OCI-M1 (cell line): ENCODE results near the gene NMS.

ENCODE experiments used
- DNase-seq: peaks from one replicate; lab custom pipeline; 2025; lab: John Stamatoyannopoulos, UW

NMS gene, protein sequence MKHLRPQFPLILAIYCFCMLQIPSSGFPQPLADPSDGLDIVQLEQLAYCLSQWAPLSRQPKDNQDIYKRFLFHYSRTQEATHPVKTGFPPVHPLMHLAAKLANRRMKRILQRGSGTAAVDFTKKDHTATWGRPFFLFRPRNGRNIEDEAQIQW

DNA sequence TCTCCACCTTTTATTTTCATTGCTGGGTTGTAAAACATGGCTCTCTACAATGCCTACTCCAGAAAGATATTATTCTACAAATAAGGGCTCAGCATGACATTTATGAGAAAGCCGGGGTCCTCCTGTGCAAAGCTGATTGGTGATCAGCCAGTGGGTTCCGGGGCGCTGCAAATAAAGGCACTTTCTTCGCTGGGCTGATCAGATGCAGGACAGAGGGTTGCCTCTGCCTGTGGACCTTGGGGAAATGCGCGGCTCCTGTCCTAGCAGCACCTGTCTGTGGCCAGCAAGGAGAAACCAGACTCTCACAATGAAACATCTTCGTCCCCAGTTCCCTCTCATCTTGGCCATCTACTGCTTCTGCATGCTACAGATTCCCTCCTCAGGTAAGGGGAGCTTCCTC, at the start of gene NMS:
Gene NMS, plus strand, starts transcription at position 301 of the 400 bp plus-strand sequence. Its CDS starts 7 bp downstream, at position 308.
- DNase-seq, result no peak

DNA sequence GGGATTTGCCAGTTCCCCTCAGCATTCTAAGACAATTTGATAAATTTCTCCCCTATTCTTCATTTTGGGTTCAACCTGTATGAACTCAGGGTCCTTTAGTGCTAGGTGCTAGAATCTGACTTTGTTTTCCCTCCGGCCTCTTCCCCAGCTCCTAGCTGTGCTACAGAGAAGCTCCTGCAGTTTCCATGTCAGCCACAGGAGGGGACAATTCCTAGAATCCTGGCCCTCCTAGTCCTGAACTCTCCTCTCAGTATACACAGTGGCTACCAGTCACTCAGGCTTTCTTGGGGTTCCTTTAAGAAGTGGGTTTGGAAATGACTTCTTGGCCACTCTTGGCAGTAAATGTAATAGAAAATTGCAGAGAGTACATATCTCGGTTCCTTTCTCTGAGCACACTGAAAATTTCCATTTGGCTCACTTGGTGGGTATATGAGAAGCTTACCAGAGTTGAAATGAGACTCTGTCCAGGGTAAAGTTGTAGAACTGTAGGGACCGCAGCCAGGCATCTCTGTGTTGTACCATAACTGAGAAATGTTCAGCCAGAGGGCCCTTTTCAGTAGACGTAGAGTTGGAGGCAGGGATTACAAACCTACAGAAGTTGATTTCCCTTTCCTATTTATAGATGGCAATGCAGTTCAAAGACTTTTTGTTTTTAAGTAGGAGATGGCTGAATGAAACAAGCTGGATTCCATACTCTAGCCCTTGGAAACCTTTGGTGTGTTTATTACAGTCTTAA, 47.8 kb upstream of the NMS start:
- peak; percentile 37 for DNase-seq

- DNase-seq, result no peak
These were observed 46.7 kb upstream of the NMS start for GRCh38 chr2:100423631-100424030.

GRCh38 chr2:100424277-100424875, 45.9 kb upstream of the NMS start:
- no peak for DNase-seq

- DNase-seq, result no peak
These were observed 45.2 kb upstream of the NMS start for GRCh38 chr2:100425107-100425506.

- DNase-seq, result peak; percentile 3
These were observed 44.5 kb upstream of the NMS start for GRCh38 chr2:100425573-100426383.

DNA sequence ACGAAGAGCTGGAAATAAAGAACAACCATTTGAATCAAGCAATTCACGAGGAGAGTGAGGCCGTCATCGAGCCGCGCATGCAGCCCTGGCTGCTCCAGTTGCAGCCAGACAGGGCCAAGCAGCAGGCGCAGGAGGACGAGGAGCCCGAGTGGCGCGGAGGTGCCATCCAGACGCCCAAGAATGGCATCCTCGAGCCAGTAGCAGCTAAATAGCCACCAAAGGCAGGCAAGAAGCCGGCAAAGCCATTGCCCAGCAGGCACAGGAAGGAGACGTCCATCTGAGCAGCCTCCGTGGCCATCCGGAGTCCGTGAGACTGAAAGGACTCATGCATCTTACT, 43.9 kb upstream of the NMS start:
- no peak for DNase-seq

- DNase-seq, result no peak
These were observed 43.2 kb upstream of the NMS start for GRCh38 chr2:100427111-100427510.

DNA sequence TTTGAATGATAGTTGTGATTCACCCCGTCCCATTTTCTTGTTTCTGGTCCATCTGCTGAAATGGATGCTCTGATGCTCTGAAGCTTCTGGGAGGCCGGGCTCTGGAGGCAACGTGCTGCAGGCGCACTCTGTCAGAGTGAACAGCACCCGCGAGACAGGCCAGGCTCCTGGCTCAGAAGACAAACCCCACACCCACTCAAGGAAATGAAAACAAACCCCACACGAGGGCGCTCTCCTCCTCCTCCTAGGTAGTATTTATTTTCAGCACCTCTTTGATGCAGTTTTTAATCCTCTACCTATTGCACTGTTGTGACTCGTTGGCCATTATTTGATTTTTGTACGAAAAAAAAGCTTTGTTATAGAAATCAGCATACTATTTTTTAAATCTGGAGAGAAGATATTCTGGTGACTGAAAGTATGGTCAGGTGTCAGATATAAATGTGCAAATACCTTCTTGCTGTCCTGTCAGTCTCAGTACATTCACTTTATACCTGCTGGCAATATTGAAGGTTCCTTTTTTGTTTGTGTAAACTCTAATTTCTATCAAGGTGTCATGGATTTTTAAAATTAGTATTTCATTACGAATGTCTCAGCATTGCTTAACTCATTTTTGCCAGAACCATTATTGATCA, 42.5 kb upstream of the NMS start:
- DNase-seq, result peak; percentile 53

GRCh38 chr2:100429726-100430125, 40.6 kb upstream of the NMS start:
- DNase-seq, result peak; percentile 29

DNA sequence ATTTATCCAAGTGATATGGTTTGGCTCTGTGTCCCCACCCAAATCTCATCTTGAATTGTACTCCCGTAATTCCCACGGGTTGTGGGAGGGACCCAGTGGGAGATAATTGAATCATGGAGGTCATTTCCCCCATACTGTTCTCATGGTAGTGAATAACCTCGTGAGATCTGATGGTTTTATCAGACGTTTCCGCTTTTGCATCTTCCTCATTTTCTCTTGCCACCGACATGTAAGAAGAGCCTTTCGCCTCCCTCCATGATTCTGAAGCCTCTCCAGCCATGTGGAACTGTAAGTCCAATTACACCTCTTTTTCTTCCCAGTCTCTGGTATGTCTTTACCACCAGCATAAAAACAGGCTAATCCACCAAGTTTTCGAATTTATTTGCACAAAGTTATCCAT, 32.5 kb upstream of the NMS start:
- peak; percentile 5 for DNase-seq

DNA sequence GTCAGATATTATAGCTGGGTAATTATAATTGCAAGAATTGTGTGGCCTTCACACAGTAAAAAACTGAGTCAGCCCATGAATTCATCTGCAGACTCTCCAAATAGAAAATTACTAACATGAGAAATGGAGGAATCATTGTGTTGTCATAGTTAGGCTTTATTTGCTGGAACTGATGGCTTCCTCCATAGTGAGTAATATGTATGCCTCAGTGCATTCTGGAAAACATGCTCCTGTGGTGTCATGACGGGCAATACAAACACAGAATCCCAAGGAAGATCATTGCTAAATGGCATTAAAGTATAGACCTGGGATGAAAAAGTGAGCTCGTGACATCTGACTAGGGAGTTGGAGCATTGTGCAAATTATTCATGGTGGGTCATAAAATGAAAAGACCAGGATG, 23.6 kb upstream of the NMS start:
- no peak for DNase-seq

DNA sequence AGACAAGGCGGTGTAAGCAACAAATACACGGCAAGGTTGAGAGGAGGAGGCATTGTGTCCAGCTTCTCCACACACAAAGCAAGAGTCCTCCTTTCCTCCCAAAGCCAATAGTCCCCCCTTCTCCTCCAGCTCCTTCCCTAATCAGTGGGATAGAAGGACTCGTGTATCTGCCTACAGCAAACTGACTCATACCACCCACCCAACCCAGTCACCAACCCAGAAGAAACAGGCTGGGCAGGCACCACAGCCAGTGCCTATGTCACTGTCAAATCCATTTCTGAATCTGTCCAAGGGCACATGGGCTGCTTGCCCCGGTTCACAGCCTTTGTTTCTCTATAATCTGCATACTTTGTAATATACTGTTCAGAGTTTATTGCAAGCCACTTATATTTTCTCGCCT, 19.2 kb upstream of the NMS start:
- DNase-seq, result no peak

DNA sequence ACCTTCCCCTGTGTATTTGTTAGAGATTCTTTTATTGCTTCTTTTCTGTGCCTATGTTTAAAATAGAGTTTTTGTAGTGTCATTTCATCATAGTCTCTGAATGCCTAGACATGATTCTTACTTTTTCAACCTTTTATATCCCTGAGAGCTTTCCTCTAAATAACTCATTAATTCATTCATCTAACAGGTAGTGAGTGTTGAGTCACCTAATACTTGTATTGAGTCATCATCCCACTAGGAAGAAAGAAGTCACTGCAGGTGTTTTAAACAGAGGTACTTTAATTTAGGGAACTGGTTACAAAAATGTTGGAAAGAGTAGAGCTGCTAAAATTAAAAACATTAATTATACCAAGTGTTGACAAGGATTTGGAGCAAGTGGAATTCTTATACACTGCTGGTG, 18.5 kb upstream of the NMS start:
- no peak for DNase-seq

DNA sequence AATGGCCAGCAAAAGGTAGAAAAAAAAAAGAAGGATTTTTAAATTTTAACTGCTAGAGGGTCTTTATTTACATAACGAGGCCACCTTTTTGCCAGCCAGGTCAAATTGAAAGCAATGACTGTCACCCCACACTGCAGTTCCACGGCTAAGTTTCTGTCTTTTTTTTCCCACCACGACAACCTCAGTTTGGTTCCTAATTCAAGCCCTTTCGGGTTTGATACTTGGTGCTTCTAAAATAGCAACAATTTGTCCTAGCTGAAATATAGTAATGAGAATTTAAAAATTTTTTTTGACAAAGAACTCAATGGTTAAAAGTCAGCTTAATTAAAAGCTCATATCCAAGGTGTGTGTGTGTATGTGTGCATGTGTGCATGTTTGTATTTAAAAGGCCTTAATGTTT, 16.4 kb upstream of the NMS start:
- DNase-seq, result no peak

- peak; percentile 27 for DNase-seq
These were observed 13.9 kb upstream of the NMS start for GRCh38 chr2:100456357-100456756.

DNA sequence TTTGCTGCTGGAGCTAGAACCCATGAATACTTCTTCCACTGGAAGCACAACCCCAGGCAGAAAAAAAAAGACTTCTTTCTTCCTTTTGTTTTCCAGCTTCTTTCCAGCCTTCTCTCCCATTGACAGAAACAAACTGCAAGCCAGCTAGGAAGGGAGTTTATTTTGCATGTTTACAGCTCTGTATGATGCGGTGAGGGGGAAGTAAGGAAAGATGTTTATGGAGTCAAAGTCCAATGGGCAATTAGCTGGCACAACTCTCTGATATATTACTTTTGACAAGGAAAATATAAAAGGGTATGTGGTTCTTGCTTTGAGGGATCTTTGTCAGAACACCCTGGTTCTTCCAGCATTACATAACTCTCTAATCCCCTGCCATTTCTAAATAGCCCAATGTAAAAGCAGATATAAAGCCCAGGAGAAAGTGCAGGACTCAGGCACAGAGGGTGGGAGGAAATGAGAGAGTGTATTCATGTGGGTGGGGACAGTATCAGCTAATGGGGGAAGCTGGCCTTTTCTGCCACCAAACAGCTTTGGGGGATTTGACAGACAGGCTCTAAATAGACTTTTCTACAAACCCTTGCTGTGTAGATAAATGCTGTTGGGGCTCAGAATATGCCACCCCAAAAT, 9.3 kb upstream of the NMS start:
- no peak for DNase-seq

DNA sequence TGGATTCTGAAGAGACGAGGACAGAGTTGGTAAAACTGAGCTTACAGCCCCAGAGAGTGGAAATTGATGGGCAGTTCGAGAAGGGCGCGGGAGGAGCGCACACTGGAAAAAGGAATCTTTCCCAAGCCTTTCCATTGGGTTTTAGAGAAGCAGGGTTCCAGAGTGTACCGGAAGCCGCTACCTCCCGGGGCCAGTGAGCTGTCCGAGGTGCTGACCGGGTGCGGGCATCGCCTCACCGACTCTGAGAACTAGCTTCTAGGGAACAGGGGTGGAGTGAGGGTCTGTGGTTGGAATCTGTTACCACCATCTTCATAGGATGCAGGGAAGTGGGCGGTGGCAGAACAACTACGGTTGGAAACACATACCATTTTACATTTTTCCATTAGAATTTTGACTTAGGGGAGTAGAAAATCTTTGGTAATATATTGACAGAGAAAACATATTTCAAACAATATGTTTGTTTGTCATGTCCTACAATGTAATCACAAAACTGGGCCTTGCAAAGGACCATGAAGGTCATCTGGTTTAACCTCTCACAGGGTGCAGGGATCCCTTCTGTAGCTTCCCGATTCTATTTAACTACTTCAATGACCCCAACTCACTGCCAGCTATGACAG, 724 bp downstream of the NMS start:
- DNase-seq, result no peak

DNA sequence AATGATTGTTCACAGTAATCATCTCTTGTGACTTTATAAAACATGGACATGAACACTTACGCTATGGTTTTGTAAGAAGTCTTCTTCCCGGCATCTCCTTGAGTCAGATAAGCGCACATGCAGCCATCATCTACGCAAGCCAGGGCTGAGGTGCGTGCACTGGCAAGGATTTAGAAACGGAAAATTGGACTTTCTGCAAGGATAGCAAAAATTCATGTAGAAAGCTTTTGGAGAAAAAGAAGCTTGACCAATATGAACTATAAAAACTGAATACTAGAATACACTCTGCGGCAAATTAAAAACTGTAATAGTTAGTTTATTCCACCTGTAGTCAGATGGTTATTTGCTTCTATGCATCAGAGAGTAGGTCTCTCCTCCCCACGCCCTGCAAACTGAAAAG, 6.3 kb downstream of the NMS start:
- no peak for DNase-seq

DNA sequence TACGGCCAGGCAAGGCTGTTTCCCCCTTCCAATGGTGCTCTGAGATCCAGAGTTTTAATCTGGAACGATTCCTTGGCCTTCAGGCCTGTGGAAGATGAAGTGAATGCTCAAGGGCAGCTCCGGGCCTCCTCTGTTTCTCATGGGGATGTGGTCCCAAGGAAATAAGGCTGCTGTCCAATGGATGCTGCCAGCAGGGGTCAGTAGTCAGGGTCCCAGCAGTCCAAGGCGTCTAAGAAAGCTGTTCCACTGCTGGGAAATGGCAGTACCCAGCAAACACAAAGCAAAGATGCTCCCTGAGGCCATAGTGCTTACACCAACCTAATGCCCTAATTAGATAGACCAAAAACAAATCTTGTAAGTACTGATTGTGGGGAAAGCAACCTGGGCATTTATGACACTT, 12.5 kb downstream of the NMS start:
- DNase-seq, result peak; percentile 1

GRCh38 chr2:100483895-100484294, 13.6 kb downstream of the NMS start:
- DNase-seq, result no peak
